CD4-positive, alpha-beta T cell treated with Interleukin-15 for 4 hours (primary cell): ENCODE data around the gene SLC6A12.

Source experiments
- DNase-seq: peaks from one replicate; pipeline ENCODE4 v3.0.0-alpha.2; 2020; ENCODE audit warnings: low spot score

The SLC6A12 gene

DNA sequence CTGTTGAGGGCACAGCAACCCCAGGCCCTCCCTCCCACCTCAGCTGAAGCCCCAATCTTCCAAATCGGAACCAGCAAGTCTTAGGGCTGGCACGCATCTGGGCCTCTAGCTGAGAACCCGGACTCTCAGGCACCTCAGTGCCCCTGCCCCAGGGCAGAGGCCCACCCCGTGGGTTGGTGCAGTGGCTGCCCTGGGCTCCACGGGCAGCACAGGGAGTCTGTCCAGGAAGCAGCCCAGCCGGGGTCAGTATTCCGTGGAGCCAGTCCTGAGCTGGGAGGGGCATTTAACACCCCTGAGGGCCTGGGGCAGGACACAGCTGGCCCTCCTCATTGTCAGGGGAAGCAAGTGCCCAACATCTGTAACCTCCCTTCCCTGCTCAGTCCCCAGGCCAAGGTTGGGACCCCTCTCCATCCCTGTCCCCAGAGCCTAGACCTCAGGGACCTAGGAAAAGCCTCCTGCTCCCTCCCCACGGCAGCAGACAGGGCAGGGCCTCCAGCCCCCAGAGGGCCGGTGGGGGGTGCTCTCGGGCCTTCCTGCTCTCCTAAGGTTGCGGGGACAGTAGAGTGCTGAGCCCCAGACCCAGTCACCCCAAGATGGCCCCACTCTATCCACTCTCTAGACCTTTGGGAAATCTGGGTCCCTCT is 36.5 kb downstream of the SLC6A12 start:
- DNase-seq = no peak

DNA sequence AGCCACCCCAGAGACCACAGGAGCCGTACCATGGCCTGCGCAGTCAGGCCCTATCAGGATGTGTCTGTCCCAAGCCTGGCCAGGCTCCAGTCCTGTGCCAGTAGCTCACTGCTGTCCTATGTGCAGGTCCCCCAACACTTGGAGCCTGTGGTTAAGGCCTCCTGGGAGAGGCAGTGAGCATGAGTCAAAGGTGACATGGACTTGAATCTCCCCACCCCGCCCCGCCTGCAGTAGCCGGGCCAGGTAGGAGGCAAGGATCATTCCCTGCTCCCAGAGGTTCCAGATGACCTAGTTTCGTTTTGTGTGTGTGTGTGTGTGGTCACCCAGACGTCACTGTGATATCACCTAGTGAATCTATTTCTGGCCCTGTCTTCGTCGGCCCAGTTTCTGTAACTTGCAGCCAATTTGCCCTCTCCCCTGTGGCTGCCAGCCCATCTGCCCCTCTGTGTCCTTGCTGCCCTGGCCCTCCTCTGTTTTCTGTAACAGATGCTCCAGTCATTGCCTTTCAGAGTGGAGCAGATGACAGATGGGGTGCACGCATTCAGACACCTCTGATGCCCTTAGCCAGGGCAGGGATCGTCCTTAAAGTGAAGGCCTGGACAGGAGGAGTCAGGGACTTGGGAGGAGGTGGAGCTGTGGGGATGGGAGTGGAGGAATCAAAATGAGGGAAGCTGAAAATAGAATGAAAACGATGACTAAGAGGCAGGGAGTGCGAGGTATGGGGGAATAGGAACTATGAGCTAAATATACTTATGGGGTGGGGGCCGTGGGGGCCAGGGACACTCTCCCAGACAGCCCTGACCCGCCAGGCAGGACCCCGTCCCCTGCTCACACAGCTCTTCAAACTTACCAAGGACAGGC is 37.4 kb downstream of the SLC6A12 start:
- DNase-seq = no peak

DNA sequence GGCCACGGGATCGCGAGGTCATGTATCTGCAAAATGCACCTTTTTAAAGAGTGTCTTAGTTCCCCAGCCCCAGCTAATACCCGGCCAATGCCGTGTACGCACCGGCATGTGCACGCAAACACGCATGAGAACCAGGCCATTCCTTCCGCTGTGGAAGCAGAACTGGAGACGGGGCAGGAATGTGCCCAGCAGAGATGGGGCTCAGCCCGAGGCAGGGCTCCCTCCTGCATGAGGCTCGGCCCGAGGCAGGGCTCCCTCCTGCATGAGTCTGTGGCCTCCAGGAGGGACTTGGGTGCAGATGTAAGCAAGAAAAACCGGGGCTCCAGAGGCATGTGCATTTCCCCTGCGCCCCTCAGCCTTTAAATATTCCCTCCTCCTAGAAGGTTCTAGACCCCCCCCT is 38.2 kb downstream of the SLC6A12 start:
- no peak for DNase-seq

DNA sequence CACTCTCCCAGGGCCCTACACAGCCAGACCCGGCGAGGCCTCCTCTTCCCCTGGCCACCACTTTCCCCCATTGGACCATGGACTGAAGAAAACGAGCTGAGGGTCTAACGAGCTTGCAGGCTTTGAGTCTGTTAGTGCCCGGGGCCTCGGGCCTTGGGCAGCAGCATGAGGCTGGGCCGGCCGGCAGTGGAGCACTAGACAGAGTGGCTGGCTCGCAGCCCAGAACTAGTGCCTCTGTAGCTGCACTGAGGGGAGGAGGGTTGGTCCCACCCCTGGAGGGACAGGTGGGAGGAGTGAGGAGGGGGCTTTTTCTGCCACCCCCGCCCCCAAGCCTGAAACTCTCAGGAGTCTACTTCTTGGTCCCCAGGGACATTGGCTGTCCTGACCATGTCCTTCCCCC is 38.7 kb downstream of the SLC6A12 start:
- DNase-seq = no peak

DNA sequence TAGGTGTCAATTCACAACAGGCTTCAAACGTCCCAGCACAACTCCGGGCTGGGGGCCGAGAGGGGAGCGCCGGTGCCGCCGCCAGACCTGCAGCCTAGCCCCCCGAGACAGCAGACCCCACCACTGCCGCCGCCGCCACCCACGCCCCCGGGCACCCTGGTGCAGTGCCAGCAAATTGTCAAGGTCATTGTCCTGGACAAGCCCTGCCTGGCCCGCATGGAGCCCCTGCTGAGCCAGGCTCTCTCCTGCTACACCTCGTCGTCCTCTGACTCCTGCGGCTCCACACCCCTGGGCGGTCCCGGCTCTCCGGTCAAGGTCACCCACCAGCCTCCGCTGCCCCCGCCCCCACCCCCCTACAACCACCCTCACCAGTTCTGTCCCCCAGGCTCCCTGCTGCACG is 39.4 kb downstream of the SLC6A12 start:
- no peak for DNase-seq

DNA sequence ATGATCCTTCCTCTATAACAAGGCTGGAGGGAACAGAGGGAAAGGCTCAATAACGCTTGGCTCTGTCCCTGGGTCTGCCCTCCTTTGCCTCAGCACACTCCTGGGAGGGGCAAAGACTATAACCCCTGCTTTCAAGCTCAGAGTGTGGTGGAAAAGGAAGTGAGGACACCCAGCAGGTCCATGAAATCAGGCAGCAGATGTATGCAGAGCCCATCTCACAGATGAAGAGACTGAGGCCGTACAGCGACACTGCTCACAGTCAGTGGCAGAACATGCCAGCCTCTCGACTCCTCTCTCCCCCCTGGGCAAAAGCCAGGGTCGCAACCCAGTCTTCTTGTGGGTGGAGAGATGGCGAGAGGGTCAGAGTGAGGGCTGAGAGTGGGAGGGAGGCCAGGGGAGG is 39.8 kb downstream of the SLC6A12 start:
- no peak for DNase-seq

DNA sequence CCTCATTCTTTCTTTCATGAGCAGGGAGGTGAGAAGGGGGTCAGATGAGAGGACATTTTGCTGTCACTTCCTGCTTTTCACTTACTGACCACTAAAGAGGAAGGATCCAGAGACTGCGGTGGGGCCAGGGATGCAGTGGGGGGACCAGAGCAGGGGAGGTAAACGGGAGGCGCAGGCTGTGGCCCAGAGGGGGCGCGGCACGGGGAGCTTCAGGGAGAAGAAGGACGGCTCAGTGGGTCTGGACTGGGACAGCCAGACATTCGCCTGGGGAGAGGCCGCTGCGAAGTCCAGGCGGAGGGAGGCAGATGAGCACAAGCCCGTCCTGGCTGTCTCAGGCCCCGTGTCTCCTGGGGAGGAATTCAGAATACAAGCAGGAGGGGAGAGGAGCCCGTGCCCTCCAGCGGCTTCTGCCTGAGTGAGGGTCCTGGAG is 41.2 kb downstream of the SLC6A12 start:
- no peak for DNase-seq

DNA sequence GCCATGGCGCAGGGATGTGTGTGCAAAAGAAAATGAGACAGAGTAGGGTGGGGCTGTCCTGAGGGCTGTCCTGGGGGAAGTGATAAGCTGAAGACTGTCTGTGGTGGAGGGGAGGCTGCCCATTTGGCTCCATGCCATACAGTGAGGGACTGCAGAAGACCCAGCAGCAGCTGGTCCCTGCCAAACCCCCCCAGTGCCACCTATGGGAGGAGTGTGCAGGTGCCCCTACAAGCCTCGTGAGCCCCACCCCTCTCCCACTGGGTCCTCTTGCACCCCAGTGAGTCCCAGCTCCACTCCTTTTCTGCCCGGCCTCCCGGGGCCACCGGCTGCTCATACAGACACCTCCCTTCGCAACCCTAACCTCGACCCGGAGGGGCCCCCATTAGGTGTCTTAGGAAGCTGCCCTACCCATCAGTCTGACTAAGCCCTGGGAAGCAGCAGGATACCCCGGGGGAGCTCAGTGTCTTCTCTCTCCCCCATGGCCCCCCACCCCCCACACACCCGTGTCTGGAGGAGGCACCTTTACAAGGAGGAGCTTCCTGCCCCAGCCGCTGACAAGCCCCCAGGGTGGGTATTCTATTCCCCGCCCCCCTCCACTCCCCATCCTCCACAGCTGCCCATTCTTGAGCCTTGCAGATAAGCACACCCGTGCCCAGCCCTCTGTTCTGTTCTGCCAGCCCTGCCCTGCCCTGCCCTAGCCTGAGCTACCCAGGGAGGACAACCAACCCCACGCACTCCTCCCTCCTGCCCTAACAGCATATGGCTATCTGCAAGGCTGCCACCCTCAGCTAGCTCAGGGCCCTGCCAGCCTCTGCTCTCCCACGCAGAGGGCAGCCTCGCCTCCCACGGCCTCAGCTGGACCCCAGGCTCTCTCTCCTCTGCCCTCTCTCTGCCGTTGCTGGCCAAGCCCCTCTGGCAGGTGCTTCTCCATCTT is 41.9 kb downstream of the SLC6A12 start:
- DNase-seq = no peak

DNA sequence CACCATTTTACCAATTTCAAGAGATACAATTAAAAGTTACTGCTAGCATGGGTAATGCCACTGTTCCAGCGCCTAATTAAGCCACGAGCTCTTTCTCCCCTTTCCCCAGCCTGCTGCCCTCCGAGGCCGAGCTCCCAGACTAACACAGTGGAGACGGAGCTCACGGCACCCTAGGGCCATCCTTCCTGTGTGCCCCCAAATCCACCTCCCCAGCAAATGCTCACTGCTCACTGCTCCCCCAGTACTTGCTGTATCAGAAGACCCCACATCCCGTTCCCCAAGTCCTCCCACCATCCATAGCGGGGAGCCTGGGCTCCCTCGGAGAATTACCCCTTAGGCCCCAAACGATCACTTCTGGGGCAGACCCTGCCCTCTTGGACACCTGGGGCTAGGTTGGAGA is 42.7 kb downstream of the SLC6A12 start:
- DNase-seq = no peak

DNA sequence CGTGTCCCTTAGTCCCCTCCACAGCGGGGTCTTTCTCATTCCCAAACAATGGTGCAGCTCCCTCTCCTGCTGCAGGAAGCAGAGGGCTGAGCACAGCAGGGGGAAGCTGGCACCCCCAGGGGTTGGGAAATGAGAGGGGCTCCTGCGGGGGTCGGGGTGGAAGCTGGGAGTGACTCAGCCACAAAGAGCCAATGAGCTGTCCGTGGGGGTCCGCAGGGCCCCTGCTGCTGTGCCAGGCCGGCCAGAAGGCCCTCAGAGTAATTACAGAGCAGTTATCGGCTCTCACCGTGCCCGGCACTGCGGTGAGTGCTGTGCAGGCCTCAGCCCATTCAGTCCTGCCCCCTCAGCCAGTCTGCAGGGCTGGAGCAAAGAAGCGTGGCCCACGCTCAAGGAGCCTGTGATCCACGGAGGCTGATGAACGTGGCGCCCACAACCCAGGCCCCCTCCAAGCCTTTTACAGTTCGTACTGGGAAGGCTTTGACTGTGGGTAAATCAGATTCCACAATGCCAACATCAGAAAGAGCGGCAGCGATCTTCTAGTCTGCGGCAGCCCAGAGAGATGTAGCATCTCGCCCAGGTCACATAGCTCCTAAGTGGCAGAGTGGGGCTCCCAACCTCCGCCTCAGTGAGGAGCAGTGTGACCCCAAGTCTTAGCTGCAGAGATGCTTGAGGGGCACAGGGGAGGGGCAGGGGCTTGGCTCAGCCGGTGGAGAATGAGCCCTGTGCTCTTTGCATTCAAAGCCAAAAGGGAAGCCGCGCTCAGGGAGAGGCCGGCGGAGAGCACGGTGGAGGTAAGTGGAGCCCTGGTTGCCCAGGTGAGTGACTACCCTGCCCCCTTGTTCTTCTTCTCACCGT is 43.4 kb downstream of the SLC6A12 start:
- no peak for DNase-seq

DNA sequence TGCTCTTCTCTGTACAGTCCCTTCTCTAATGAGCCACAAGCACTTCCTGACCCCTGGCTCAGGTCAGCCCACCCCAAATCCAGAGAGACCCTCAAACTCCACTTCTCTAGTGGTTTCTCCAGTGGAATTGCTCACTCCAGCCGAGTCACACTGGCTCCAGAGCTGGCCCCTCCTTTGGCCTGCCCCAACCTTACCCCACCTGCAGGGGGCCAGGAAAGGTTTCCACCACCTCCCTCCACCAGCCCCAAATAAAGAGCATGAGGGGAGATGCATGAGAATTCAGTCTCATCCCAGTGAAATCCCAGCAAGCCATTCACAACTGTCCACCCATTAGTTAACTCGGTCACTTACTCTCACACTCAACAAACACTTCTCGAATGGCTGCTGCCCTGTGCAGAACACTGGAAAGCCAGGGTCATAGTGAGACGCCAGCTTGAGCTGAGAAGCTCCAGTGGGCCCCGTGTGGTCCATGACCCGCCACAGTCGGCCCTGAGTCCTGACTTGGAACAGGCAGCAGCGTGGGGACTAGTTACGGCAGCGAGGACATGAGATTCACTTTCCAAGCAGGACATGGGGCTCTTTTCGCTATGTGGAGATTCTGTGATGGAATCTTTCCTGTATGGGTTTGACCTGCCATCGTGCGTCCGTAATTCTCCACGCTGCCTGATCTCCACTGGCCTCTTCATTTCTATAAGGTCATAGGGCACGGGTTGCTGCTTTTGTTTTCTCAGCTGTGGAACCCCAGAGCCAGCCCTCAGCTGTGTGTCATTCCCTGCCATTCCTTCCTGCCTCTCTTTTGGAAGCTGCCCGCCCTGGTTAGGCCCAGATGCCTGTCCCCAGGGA is 44.2 kb downstream of the SLC6A12 start:
- no peak for DNase-seq

DNA sequence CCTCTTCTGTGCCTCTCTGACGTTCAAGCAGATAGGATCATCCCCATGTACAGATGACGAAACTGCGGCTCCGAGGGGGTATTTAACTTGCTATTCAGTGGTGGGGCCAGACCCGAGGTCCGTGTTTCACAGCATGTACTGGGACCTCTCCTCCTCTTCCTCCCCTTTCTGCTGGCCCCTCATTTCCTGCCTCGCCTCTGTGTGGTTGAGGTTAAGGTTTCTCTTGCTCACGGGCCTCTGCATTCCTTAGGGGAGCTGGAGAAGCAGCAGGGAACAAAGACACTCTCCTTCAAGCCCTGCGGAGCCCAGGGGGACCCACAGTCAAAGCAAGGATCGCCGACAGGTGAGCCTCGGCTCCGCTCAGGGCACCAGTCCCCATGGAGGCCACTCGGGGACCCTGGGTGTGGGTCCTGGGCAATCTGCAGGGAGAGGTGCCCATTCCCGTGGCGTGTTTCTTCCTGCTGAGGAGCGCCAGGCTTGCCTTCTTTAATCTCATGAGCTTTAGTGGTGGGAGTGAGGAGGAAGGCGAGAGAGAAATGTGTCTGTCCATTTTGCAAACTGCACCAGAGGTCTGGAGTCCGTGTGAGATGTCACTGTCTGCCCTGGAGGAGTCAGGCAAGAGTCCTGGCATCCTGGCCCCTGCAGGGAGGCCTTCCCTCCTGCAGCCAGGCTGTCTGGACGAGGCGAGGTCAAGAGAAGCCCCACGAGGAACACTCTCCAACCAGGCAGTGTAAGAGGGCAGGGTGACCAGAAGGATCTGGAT is 45.0 kb downstream of the SLC6A12 start:
- no peak for DNase-seq

DNA sequence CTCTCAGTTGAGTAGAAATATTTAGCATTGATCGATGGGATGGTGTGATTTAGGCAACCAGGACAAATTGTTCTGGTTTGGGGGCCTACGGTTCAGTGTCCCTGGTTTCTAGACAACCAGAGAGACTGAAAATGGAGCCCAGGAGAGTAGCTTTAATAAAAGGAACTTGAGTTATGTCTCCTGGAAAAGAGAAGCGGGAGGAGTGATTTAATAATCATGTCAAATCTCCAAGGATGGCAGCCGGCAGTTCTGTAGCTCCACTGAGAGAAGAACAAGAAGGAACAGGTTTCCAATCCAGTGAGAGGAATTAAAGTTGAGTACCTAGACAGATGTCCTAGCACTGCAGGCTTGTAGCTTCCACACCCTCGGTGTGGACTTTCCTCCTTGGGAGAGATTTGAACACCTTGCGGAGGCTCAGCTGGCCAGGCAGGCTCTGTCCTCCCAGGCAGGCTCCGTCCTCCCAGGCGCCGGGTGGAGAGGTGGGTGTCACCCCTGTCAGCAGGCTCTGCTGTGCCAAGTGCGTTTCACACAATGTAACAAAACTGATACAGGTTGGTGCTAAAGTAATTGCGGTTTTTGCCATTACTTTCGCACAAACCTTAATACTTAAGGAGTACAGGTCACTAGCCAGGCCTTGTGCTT is 45.9 kb downstream of the SLC6A12 start:
- no peak for DNase-seq

DNA sequence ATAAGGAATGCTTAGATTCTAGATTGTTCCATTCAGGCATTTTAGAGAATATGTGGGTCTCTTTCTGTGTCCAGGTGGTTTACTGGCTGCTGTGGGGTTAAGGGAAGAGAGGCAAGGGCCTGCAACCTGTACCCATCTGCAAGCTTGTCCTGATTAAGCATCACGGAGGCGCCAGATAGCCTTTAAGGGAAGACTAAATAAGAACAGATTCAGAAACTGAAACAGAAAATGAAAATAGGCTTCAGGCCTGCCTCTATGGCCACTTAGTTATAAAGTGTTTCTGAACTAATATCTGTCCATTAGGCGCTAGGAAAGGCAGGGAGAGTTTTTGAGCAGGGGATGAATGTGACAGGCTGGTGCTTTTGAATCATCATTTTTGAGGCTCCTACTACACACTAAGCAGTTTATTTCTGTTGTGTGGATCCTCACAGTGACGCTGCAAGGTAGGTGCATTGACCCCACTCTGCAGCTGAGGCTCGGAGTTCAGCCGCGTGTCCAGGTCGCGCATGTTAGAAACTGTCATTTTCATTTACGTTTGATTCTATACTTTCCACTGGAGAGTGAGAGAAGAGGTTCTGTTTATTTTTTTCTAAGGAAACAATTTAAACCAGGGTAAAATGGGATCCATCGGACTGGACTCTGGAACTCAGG is 47.4 kb downstream of the SLC6A12 start:
- no peak for DNase-seq

DNA sequence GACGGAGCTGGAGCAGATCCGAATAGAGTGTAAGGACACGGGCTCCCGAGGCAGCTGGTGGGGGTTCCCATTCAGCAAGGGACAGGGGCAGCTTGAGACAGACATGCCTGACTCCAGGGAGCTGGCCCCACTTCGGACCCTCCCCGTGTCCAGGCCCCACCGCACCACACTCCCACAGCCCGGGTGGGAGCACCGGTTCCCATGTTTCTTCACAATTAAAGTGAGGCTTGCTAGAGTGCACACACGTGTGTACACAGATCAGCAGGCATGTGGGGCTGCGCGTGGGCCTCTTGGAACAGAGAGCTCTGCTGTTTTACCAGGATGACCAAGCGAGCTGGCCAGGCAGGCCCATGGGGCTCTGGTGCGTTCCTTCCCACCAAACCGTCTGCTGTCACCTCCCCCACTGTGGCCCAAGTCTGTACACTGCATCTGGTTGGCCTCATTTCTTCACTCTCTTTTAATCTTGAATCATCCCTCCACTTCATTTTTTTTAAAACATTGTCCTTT is 48.0 kb downstream of the SLC6A12 start:
- no peak for DNase-seq

DNA sequence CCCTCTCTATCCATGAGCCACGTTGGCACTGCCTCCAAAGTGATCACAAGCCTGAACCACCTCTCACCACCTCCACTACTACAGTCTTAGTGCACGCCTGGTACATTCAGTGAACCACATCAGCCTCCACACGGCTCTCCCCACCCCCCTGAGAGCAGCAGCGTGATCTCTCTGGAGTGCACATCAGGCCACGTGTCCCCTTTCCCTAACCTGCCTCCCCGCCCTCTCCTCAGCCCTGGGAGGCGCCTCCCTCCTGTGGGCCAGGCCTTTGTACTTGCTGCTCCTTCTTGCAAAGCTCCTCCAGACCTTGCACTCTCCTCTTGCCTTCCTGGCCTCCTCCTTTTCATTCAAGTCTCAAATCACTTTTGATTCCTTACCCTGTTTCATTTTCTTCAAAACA is 49.8 kb downstream of the SLC6A12 start:
- no peak for DNase-seq

DNA sequence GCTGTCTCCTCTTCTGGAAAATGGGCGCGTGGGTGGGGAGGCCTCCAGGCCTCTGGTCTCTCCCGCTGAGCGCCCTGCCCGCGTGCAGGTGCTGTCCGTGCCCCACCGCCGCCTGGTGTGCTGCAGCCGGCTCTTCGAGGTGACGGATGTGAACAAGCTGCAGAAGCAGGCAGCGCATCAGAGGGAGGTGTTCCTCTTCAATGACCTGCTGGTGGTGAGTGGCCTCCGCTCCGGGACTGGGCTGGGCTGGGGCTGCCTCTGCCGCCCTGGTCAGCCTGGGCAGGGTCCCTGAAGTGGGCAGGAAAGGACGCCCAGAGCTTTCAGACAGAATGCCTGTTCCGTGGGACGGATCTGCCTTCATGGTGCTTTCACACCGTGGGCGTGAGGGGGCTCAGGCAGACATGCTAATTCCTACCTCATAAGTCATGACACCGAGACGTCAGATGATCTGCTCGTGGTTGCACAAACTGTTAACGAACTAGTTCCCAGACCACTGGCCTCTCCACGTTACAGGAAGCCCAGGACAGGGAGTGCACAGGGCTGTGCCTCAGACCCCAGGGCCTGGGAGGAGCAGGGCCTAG is 50.5 kb downstream of the SLC6A12 start:
- DNase-seq = no peak
